ENCODE results near the gene LHFPL4.

DNA sequence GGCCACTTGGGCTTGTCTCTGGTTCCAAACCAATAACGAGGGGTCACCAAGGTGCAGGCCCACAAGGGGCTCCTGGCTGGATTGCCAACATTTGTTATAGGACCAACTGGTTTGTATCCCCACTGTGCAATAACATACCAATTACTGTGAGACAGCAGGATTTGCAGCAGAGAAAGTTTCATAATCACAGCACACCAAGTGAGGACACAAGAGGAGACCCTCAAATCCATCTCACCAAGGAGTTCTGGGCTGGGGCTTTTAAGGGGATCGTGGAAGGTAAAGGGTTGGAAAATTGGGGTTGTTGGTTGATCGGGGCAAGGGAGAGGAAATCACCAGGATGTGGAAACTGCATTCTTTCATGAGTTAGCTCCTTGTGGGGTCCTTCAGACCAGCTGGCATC is 29.7 kb upstream of the LHFPL4 start:
- TF ChIP-seq, protein P1, sequence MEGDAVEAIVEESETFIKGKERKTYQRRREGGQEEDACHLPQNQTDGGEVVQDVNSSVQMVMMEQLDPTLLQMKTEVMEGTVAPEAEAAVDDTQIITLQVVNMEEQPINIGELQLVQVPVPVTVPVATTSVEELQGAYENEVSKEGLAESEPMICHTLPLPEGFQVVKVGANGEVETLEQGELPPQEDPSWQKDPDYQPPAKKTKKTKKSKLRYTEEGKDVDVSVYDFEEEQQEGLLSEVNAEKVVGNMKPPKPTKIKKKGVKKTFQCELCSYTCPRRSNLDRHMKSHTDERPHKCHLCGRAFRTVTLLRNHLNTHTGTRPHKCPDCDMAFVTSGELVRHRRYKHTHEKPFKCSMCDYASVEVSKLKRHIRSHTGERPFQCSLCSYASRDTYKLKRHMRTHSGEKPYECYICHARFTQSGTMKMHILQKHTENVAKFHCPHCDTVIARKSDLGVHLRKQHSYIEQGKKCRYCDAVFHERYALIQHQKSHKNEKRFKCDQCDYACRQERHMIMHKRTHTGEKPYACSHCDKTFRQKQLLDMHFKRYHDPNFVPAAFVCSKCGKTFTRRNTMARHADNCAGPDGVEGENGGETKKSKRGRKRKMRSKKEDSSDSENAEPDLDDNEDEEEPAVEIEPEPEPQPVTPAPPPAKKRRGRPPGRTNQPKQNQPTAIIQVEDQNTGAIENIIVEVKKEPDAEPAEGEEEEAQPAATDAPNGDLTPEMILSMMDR (IDR thresholded peaks at IDR 0.05; ENCODE audit: low read depth, low read length, missing input control) = no peak
- TF ChIP-seq TAF1 (conservative IDR thresholded peaks at IDR 0.05) = no peak
- TF ChIP-seq RAD21 (IDR thresholded peaks at IDR 0.05) = no peak
- no peak for TF ChIP-seq SP1 (IDR thresholded peaks at IDR 0.05)
- TF ChIP-seq, protein P2, sequence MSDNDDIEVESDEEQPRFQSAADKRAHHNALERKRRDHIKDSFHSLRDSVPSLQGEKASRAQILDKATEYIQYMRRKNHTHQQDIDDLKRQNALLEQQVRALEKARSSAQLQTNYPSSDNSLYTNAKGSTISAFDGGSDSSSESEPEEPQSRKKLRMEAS (IDR thresholded peaks at IDR 0.05) = no peak
- no peak for TF ChIP-seq YY1 (IDR thresholded peaks at IDR 0.05)
- TF ChIP-seq, protein P3, sequence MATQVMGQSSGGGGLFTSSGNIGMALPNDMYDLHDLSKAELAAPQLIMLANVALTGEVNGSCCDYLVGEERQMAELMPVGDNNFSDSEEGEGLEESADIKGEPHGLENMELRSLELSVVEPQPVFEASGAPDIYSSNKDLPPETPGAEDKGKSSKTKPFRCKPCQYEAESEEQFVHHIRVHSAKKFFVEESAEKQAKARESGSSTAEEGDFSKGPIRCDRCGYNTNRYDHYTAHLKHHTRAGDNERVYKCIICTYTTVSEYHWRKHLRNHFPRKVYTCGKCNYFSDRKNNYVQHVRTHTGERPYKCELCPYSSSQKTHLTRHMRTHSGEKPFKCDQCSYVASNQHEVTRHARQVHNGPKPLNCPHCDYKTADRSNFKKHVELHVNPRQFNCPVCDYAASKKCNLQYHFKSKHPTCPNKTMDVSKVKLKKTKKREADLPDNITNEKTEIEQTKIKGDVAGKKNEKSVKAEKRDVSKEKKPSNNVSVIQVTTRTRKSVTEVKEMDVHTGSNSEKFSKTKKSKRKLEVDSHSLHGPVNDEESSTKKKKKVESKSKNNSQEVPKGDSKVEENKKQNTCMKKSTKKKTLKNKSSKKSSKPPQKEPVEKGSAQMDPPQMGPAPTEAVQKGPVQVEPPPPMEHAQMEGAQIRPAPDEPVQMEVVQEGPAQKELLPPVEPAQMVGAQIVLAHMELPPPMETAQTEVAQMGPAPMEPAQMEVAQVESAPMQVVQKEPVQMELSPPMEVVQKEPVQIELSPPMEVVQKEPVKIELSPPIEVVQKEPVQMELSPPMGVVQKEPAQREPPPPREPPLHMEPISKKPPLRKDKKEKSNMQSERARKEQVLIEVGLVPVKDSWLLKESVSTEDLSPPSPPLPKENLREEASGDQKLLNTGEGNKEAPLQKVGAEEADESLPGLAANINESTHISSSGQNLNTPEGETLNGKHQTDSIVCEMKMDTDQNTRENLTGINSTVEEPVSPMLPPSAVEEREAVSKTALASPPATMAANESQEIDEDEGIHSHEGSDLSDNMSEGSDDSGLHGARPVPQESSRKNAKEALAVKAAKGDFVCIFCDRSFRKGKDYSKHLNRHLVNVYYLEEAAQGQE (IDR thresholded peaks at IDR 0.05) = no peak

Measured in liver (tissue), 3 donors.